Cerebellar nuclear complex (tissue), 1 donor: ENCODE data around the gene NAB2.
"Not testable (repeated sequence)": the region's sequence is repeated elsewhere in the genome, so short reads cannot be mapped to it uniquely, and the experiment has no call there.

Experiments used
- DNase-seq, 2 experiments: peaks; one replicate each; lab custom pipeline; 2025; lab: John Stamatoyannopoulos, UW

NAB2 gene, protein sequence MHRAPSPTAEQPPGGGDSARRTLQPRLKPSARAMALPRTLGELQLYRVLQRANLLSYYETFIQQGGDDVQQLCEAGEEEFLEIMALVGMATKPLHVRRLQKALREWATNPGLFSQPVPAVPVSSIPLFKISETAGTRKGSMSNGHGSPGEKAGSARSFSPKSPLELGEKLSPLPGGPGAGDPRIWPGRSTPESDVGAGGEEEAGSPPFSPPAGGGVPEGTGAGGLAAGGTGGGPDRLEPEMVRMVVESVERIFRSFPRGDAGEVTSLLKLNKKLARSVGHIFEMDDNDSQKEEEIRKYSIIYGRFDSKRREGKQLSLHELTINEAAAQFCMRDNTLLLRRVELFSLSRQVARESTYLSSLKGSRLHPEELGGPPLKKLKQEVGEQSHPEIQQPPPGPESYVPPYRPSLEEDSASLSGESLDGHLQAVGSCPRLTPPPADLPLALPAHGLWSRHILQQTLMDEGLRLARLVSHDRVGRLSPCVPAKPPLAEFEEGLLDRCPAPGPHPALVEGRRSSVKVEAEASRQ

DNA sequence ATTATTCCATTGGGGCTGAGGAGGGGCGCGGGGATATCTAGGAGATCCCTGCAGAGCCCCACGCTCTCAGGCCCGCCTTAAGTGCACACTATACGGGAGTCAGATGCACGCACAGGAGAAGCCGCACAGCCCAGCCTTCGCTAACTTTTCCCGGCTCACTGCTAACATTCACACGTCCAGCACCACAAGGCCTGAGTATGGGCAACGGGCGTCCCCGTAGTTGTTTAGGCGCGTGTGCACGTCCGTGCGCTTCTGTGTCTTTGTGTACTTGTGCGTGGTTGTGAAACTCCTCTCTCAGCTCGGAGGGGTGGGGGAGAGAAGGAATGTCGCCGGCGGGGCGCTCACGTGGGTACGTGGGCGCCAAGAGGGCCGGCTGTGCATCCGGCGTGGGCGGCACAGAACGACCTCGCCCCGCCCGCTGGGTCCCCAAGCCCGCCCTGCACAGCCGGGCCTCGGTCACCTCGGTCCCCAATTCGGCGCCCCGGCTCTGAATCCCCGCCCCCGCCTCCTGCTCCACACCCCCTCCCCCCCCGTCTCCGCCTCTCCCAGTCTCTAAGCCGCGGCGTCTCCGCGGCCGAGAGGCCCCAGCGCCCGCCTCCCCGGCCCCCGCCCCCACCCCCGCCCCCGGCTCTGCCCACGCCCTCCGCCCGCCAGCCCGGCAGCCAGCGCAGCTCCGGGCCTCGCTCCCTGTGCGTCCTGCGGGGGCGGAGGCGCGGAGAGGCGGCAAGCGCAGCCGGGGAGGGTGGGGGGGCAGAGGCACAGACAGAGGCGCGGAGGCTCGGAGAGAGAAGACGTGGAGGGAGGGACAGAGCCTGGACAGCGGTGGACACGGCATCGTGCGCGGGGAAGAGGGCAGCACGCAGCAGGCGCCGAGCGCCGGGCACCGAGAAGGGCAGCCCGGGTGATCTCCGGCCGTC lies at the start of gene NAB2:
NAB2 (plus strand) TSS at position 761 of the 917 bp plus-strand sequence. CDS start 158 bp downstream, outside the sequence.
- DNase-seq, result peak in 1 of 2 experiments; percentile 62

DNA sequence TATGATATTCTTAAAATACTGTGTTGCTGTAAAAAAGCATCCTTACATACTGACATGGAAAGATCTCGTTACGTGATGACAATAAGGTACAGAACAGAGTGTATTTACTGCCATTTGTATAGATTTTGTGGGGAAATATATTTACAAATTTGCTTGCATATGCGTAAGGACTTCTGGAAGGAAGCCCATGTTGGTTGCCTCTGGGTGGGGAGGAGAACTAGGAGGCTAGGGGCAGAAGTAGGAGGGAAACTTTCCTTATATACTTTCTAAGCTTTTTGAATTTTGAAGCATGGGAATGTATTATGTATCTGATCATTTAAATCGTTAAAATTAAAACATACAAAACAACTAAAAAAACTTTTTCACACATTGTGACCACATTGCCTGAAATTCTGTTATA lies 48.7 kb upstream of the NAB2 start:
- no peak for DNase-seq

DNA sequence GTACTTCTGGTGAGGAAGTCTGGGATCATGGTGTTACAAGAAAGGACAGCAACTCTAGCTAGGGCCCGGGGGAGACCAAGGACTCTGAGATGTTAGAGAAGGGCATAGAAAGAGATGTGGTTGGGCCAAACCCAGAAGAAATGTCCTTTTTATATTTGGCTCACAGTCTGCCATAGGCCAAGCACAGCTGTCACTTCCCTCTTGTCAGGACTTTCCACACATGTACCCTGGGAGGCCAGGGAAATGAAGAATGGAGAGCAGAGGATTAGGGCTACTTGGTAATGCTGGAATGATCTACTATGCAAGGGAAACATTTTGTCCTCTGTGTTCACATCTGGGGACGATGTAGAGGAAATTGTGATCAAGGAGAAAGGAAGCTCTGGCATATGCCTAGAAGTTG lies 48.2 kb upstream of the NAB2 start:
- DNase-seq, result no peak

DNA sequence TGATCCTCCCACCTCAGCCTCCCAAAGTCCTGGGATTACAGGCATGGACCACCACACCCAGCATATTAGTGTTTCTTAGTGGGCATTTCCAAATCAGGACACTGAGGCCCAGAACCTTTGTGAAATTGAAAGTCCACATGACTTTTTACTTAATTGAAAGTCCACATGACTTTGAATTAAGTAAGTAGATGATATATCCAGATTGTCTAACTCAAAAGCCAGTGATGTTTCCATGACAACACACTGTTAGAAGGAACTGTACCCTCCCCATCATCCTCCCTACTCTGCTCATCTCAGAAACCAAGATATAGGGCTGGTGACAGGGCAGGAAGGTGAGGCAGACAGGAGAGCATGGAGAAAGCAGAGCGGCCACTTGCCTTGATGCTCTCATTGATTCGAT lies 46.2 kb upstream of the NAB2 start:
- DNase-seq, result no peak

DNA sequence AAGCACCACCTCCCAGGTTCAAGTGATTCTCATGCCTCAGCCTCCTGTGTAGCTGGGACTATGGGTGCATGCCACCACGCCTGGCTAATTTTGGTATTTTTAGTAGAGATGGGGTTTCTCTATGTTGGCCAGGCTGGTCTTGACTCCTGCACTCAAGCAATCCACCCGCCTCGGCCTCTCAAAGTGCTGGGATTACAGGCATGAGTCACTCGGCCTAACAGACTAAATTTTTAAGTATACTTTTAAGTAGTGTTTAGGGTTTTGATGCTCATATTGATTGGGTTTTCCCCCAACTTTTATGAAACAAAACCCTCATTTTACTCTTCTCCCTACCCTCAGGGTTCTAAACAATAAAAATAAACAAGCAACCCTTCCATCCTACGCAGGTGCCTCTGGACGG lies 44.4 kb upstream of the NAB2 start:
- DNase-seq, result no peak

DNA sequence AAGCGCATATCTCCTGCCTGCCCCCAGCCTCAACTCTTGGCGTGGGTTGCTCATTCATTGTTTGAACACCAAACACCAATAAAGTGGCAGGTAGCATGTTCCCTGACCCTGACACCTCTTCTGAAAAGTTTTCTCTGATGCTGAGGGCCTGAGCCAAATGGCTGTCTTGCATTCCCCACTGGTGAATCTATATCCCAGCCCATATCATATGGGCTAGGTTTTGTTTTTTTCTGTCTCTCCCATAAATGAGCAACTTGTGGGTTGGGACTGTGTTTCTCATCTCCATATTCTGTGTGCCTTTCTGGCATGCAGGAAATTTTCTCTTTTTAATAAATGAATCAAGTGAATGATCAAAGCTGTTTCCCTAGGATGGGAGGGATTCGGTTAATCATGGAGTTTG lies 44.0 kb upstream of the NAB2 start:
- no peak for DNase-seq

DNA sequence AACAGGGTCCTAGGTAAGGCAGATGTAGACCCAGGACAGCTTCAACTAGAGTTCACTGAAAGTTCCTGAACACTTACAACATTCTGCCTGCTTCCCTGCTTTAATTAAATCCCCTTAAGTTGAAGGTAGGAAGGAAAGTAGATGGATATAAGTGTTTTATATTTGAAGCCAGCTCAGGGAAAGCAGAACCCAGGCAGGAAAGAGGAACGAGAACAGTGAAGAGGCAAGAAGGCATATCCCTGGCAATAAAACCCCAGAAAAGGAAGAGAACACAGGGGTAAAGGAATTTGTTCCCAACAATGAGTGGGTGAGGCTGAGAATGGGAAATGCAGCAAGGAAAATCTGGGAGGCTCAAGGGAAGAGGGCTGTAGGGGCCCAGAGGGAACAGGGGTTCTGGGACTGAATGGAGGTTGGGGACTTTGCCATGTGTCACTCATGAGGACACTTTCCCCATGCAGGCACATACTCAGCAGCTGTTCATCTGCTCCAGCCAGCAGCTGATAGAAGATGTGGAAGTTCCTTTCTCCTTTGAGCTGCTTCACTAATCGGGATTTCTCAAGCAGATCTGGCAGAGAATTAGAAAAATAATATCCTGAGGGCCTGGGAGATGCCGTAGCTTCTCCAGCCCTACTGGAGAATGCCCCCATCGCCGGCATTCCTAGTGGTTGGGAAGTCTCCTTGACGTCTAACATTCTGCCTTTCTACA lies 42.7 kb upstream of the NAB2 start:
- no peak for DNase-seq

DNA sequence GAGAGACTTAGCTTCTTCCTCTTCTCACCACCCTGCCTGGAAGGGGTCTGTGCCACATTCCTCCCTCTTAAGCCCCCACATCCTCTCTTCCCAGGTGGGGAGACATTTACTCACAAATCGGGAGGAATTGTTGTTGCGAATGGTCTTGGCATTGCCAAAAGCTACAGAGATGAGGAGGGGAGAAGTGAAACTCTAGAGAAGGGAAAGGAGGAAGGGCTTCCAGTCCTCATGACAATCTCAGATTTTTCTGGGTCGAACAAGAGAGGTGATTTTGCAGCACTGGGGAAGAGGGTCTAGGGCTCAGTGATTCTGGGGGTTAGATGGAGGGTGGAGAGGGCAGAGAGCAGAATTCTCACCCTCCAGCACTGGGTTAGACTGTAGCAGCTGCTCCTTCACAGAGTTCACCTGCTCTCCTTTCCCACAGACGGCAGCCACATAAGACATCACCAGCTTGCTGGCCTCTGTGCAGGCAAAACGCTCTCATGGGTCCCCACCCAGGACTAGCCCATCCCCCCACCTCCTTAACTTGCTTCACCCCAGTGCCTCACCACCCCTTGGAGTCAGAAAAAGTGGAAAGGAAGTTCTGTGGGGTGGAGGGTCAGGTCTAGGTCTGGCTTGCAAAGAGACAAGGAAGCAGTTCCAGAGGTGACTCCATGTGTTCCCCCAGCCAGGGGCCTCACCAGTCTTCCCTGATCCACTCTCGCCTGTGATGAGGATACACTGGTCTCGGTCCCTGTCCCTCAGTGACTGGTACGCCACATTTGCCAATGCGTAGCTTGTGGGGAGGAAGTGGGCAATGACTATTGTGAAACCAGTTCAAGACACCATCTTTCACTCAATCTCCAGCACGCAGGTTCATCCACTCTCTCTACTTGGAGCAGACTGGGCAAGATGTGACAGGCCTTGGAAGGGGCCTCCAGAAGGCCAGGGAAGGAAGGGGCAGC lies 41.7 kb upstream of the NAB2 start:
- no peak for DNase-seq

DNA sequence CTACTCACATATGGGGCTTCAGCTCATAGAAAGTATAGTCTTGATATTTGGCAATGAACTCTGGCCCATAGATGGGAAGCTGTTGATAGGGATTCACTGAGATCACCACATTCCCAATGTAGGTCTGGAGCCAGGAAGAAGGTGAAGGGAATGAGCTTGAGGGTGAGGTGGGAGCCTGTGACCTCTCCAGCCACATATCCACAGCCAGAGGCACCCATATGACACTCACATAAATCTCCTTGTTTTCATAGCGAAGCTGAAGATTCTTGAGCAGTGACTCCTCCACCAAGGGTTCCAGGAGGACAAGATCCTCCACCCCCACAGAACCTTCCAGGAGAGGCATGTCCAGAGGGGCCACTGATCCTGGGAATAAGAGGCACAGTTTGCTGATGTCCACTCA lies 40.9 kb upstream of the NAB2 start:
- DNase-seq, result no peak

DNA sequence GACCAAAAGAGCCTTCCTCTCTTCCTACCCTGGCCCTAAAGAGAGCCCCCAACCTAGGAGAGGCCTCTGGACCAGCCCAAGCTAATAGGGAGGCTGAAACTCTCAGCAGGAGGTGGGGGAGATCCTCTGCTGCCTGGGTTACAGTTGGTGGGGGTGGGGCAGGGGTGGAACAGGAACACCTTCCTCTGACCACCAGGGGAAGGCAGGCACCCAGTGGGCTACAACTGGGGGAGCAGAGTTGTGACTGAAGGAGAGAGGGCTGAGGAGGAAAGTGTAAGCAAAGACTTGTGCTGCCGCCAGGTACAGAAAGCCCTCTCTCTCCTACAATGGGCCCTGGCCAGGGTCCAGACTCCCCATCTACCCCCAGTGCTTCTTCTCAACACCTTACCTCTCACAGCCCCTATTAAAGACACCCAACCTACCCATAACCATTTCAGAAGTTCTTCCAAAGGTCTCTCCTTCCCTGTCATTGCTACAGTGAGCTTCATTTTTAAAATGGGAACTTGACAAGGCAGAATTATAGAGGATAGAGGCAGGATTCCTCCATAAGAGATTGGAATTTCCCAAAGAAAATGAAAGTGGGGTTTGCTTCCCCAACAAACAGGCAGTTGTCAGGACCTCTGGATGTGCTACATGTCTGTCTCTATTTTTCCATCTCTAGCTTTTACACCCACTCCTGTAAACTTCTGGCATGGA lies 40.3 kb upstream of the NAB2 start:
- DNase-seq, result no peak

DNA sequence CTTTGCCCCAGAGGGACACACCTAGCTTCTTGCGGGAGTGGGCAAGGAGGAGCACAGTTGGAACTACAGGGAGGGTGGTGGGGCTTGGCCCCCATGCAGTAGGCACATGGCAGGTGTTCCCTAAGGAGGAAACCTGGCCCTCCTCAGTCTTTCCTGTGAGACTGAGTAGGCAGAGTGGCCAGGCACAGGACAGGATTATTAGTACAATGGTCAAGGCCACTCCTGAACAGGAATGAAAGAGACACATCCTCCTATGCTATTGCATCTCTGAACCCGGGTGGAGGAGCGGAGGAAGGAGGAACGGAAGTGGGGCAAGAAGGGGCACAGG lies 39.8 kb upstream of the NAB2 start:
- no peak for DNase-seq

DNA sequence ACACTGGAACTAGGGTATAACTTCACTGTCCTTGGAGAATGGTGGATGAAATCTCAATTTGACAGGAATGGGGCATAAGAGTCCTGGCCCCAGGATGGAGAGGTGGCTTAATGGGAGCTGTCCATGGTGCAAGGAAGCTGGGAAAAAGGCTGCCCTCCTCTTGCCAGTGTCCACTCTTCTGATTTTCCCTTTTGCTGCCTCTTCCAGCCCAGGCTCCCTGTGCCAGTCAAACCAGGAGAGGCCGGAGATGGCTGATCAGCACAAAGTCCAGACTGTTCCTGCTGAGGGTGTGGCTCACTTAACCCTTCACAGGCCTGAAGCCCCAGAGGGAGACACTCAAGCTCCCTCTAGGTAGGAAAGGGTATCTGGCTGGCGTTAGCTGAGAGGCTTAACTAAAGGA lies 39.0 kb upstream of the NAB2 start, which contains the start of gene MYO1A:
MYO1A (minus strand) TSS at position 240 of the 400 bp plus-strand sequence. CDS start 1,806 bp downstream, outside the sequence.
- DNase-seq, result no peak

DNA sequence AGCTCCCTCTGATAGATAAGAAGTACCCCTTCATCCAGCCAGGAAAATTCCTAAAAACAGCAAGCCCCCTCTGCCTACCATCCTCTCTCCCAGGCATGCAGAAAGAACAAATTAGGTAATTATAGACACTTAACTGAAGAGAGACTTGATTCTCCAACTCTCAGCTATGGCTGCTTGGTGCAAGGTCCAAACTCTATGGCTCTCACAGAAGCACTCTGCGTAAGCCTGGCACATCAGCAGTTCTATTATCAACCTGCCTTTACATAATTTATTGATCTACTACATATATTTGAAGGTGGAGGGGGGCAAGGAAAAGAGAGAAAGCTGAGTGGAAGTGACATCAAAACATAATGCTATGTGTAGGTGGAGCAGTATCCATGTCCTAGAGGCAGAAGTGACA lies 37.9 kb upstream of the NAB2 start:
- DNase-seq, result no peak

DNA sequence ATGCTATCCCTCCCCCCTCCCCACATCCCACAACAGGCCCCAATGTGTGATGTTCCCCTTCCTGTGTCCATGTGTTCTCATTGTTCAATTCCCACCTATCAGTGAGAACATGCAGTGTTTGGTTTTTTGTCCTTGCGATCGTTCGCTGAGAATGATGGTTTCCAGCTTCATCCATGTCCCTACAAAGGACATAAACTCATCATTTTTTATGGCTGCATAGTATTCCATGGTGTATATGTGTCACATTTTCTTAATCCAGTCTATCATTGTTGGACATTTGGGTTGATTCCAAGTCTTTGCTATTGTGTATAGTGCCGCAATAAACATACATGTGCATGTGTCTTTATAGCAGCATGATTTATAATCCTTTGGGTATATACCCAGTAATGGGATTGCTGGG lies 35.8 kb upstream of the NAB2 start:
- not testable (repeated sequence) for DNase-seq

DNA sequence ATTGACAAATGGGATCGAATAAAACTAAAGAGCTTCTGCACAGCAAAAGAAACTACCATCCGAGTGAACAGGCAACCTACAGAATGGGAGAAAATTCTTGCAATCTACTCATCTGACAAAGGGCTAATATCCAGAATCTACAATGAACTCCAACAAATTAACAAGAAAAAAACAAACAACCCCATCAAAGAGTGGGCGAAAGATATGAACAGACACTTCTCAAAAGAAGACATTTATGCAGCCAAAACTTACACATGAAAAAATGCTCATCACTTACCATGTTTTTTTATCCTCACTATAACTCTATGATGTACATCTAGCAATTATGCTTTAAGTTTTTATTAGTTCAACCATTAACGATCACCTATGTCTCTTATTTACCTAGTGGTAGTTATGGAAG lies 35.0 kb upstream of the NAB2 start:
- DNase-seq, result not testable (repeated sequence)

DNA sequence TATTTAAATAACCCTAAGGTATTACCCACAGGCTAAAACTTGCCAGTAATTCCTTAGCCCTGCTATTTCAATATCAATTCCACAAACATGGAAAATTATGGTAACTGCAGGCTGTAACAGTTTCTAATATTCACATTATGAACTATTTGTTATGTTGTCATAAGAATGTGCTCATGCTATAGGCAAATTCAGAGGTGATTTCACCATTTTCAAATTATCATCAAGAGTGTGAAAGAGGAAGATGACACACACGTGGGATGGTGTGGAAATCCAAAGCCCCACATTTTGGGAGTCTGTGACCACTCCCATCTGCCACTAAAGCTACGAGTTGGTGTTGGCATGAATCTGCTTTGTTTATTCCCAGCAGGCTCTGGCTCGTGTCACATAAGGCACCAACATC lies 33.1 kb upstream of the NAB2 start:
- DNase-seq, result no peak

DNA sequence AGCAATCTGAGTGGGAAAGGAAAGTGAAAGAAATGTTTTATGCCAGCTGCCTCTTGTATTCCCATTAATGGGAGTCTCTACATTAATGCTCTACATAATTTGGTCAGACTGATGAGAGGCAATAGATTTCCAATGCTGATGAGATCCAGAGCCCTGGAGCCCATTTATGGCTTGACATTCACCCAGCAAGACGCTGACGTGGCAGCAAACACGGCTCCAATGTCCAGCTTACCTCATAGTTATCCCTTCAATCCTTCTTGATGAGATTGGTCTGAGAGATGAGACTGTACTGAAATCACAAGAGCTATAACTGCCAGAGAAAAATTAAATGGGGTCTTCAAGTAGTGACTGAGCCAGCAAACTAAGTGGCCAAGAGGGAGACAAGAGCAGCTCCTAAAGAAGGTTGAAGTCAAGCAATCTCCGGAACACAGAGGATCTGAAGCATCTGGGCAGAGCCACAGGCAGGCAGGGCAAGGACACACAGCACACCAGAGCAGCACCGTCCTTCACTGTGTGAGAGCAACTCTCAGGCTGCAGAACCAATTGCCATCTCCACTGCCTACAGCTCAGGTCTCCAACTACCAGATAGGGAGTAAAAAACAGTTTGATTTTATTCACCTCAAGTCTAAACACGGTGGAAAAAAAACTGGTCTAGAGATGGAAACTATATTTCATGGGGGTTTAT lies 31.7 kb upstream of the NAB2 start:
- DNase-seq, result no peak

DNA sequence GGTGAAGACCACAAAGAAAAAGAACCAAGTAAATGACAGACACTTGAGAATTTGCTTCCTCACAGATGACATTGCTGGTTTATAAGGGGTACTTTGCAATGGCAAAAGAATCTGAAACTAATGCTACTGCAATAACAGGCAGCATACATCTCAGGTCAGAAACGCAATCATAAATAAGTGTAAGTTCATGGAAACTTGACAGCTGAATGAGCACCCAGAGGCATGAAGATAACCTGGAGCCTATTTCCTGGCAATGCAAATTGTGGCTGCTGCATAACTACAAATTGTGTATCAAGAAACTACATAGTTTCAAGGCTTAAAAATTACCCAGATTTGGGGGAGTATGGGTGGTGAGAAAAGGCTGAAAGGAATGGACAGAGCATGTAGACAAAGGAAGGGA lies 30.5 kb upstream of the NAB2 start:
- no peak for DNase-seq

DNA sequence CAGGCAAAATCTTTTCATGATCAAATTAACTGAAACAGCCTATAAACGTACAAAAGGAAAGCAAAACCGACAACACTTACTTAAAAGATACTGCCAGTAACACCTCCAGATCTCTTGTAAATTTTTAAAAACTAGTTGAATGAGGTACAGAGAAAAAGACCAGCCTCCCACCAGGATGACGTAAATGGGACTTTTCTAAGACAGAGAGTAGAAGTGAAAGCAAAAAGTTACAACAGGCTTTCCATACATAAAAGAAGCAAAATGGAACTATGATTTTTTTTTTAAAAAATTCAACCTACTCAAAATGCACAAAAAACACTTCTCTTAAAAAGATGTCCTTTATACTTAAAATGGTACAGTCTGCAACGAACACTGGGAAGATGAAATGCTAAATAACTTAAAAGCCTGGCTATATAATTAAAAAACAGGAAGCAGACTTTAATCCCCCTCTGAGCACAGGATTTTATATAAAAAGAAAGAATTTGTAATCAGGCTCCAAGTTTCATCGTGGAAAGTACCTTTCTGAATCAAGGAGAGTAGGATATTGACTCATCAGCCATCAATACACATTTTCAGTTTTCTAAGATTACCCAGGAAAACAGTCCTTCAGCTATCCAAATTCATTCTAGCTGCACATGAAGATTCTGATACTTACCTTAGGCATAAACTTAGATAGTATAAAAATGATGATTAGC lies 24.8 kb upstream of the NAB2 start:
- no peak for DNase-seq
